Neuronal stem cell (in vitro differentiated cells): ENCODE results near the gene LACRT.

ENCODE experiments used
- DNase-seq: peaks from one replicate; pipeline ENCODE4 v3.0.0-alpha.2; 2013; ENCODE audit warnings: low spot score
- H2AFZ ChIP-seq: one replicate; pipeline ENCODE4 v1.6.1; 2013; ENCODE audit warnings: mild to moderate bottlenecking, low read length, inconsistent platforms
- H2AK5ac ChIP-seq: 2 replicates; pipeline ENCODE4 v1.6.1; 2013; ENCODE audit warnings: low read depth, mild to moderate bottlenecking, inconsistent platforms, low read length, moderate library complexity, mixed read lengths
- H2BK120ac ChIP-seq: 2 replicates; pipeline ENCODE4 v1.6.1; 2013; ENCODE audit warnings: low read depth, mild to moderate bottlenecking, inconsistent platforms, low read length, moderate library complexity, mixed read lengths
- H2BK12ac ChIP-seq: one replicate; pipeline ENCODE4 v1.6.1; 2013; ENCODE audit warnings: low read length, inconsistent platforms
- H2BK15ac ChIP-seq: 2 replicates; pipeline ENCODE4 v1.6.1; 2013; ENCODE audit warnings: mild to moderate bottlenecking, low read length, inconsistent platforms, mixed read lengths
- H2BK5ac ChIP-seq: one replicate; pipeline ENCODE4 v1.6.1; 2013; ENCODE audit warnings: inconsistent platforms, mild to moderate bottlenecking, low read length, moderate library complexity
- H3K14ac ChIP-seq: one replicate; pipeline ENCODE4 v1.6.1; 2013; ENCODE audit warnings: low read length, inconsistent platforms
- H3K18ac ChIP-seq: 2 replicates; pipeline ENCODE4 v1.6.1; 2013; ENCODE audit warnings: low read length, inconsistent platforms
- H3K23ac ChIP-seq: 2 replicates; pipeline ENCODE4 v1.6.1; 2013; ENCODE audit warnings: low read depth, mild to moderate bottlenecking, mixed read lengths, low read length, inconsistent platforms; ENCODE audit not compliant: poor library complexity
- H3K27ac ChIP-seq: replicated peaks from 3 replicates; pipeline ENCODE4 v1.5.1; 2013; ENCODE audit warnings: low read length, inconsistent platforms
- H3K27me3 ChIP-seq, 3 experiments: 2 replicates each; pipeline ENCODE4 v1.6.1; 2013; ENCODE audit warnings: low read length in 3 of 3, mild to moderate bottlenecking in 2 of 3, inconsistent platforms in 1 of 3, low read depth in 1 of 3, mixed read lengths in 1 of 3, moderate library complexity in 1 of 3; ENCODE audit not compliant: control insufficient read depth in 3 of 3, insufficient read depth in 3 of 3
- H3K36me3 ChIP-seq, 2 donors: replicated peaks in 1 of 2; 2 replicates each; pipeline ENCODE4 v1.6.1; 2013; ENCODE audit warnings: low read length in 2 of 2; ENCODE audit not compliant: control insufficient read depth in 2 of 2, insufficient read depth in 2 of 2
- H3K4ac ChIP-seq: 2 replicates; pipeline ENCODE4 v1.6.1; 2013; ENCODE audit warnings: inconsistent platforms, mild to moderate bottlenecking, low read length, moderate library complexity
- H3K4me1 ChIP-seq, 2 donors: 1 replicate in 1 of 2; 2 replicates in 1 of 2; pipeline ENCODE4 v1.6.1; 2013; ENCODE audit warnings: low read length in 2 of 2, low read depth in 1 of 2; ENCODE audit not compliant: control insufficient read depth in 2 of 2, insufficient read depth in 1 of 2
- H3K4me2 ChIP-seq: one replicate; pipeline ENCODE4 v1.6.1; 2013; ENCODE audit warnings: mild to moderate bottlenecking, low read length, inconsistent platforms; ENCODE audit not compliant: insufficient read depth, poor library complexity, severe bottlenecking
- H3K4me3 ChIP-seq, 2 donors: 2 replicates each; pipeline ENCODE4 v1.5.1; 2013; ENCODE audit warnings: low read length in 2 of 2, mild to moderate bottlenecking in 2 of 2, inconsistent platforms in 1 of 2, moderate library complexity in 1 of 2
- H3K79me1 ChIP-seq: one replicate; pipeline ENCODE4 v1.6.1; 2013; ENCODE audit warnings: low read depth, mild to moderate bottlenecking, inconsistent platforms, low read length, moderate library complexity
- H3K9ac ChIP-seq: one replicate; pipeline ENCODE4 v1.6.1; 2013; ENCODE audit warnings: mild to moderate bottlenecking, low read depth, low read length, inconsistent platforms; ENCODE audit not compliant: poor library complexity
- H3K9me3 ChIP-seq, 2 donors: replicated peaks in 1 of 2; 2 replicates each; pipeline versions ENCODE3 to v1.6.1; 2013; ENCODE audit warnings: low read length in 2 of 2, mild to moderate bottlenecking in 2 of 2, inconsistent platforms in 1 of 2, low read depth in 1 of 2, mixed read lengths in 1 of 2, moderate library complexity in 1 of 2; ENCODE audit not compliant: control insufficient read depth in 2 of 2, insufficient read depth in 1 of 2
- H4K8ac ChIP-seq: one replicate; pipeline ENCODE4 v1.6.1; 2013; ENCODE audit warnings: low read depth, mild to moderate bottlenecking, inconsistent platforms, low read length, moderate library complexity
- H4K91ac ChIP-seq: one replicate; pipeline ENCODE4 v1.6.1; 2013; ENCODE audit warnings: low read length, low read depth, mild to moderate bottlenecking, inconsistent platforms; ENCODE audit not compliant: poor library complexity
- WGBS, 2 donors: extraction: QIAGEN DNeasy Blood & Tissue Kit; methylation state at CpG; one replicate each; pipeline ENCODE4 v1.1.7; 2013; ENCODE audit warnings: missing lambda C conversion rate in 2 of 2, mixed read lengths in 1 of 2; ENCODE audit not compliant: insufficient read length in 2 of 2, insufficient replicate concordance in 1 of 2; ENCODE audit errors: extremely low coverage in 2 of 2; 5-methylcytosine and 5-hydroxymethylcytosine counted together

LACRT gene

GRCh38 chr12:54606556-54606955 is 28.1 kb downstream of the LACRT start:
- Histone ChIP-seq H2AK5ac (no peak overlapping the region), H2BK120ac (no peak overlapping the region)
- no CpG with 5 or more reads among the region's 4 CpGs for WGBS, 2 donors

GRCh38 chr12:54605138-54605970 is 29.3 kb downstream of the LACRT start:
- no peak overlapping the region for H3K4me3 ChIP-seq
- peaks cover 0 to 3% of the 10 kb centered on the region in 2 donors for H3K4me1 ChIP-seq
- H4K91ac ChIP-seq = no peak overlapping the region
- no peak overlapping the region for H3K14ac ChIP-seq
- WGBS, 2 donors = no CpG with 5 or more reads among the region's 6 CpGs
- no peaks in the 10 kb centered on the region for H3K79me1 ChIP-seq
- no peak overlapping the region for H2AFZ ChIP-seq
- no peak overlapping the region for H3K9ac ChIP-seq
- DNase-seq = no peak
- no peak overlapping the region for H2BK15ac ChIP-seq
- H3K18ac ChIP-seq = no peak overlapping the region
- no peak overlapping the region for H2AK5ac ChIP-seq
- no peak overlapping the region for H2BK12ac ChIP-seq
- H3K27me3 ChIP-seq = no peaks in the 10 kb centered on the region
- H3K4me2 ChIP-seq = no peak overlapping the region
- no peak overlapping the region for H3K23ac ChIP-seq
- no peak overlapping the region for H4K8ac ChIP-seq
- no peak overlapping the region for H2BK5ac ChIP-seq
- no peaks in the 10 kb centered on the region for H3K9me3 ChIP-seq
- no peak overlapping the region for H2BK120ac ChIP-seq
- no peak overlapping the region for H3K27ac ChIP-seq
- no peaks in the 10 kb centered on the region for H3K36me3 ChIP-seq
- no peak overlapping the region for H3K4ac ChIP-seq

More at GRCh38 chr12:54606556-54606955, 28.1 kb downstream of the LACRT start:
- Histone ChIP-seq H4K8ac (no peak overlapping the region), H3K18ac (no peak overlapping the region), H3K14ac (no peak overlapping the region), H3K9me3 (no peaks in the 10 kb centered on the region), H3K4me2 (no peak overlapping the region), H2BK12ac (no peak overlapping the region), H3K27me3 (no peaks in the 10 kb centered on the region), H3K9ac (no peak overlapping the region), H4K91ac (no peak overlapping the region), H3K4me3 (no peak overlapping the region), H3K4me1 (peaks cover 0 to 3% of the 10 kb centered on the region in 2 donors), H2BK5ac (no peak overlapping the region), H3K36me3 (no peaks in the 10 kb centered on the region), H2AFZ (no peak overlapping the region), H3K23ac (no peak overlapping the region), H3K27ac (no peak overlapping the region), H3K79me1 (no peaks in the 10 kb centered on the region), H2BK15ac (no peak overlapping the region), H3K4ac (no peak overlapping the region)
- DNase-seq = no peak

- Histone ChIP-seq H2BK5ac (no peak overlapping the region), H2BK120ac (no peak overlapping the region), H3K4ac (no peak overlapping the region), H3K4me1 (peaks cover 0 to 3% of the 10 kb centered on the region in 2 donors), H3K9me3 (no peaks in the 10 kb centered on the region), H2AFZ (no peak overlapping the region), H3K9ac (no peak overlapping the region), H3K27me3 (no peaks in the 10 kb centered on the region), H3K27ac (no peak overlapping the region), H4K91ac (no peak overlapping the region), H3K4me2 (no peak overlapping the region), H3K79me1 (no peaks in the 10 kb centered on the region), H3K23ac (no peak overlapping the region), H3K14ac (no peak overlapping the region), H4K8ac (no peak overlapping the region), H3K18ac (no peak overlapping the region), H3K36me3 (no peaks in the 10 kb centered on the region), H2BK12ac (no peak overlapping the region), H2AK5ac (no peak overlapping the region), H2BK15ac (no peak overlapping the region), H3K4me3 (no peak overlapping the region)
- no peak for DNase-seq
- WGBS, 2 donors = no CpG with 5 or more reads among the region's 4 CpGs
These were observed 30.3 kb downstream of the LACRT start for GRCh38 chr12:54604436-54604835.

GRCh38 chr12:54603872-54604271 is 30.8 kb downstream of the LACRT start:
- Histone ChIP-seq H3K4me1 (peaks cover 0 to 3% of the 10 kb centered on the region in 2 donors), H3K4me3 (no peak overlapping the region), H2BK5ac (no peak overlapping the region), H3K18ac (no peak overlapping the region), H3K27ac (no peak overlapping the region), H2BK15ac (no peak overlapping the region), H3K79me1 (no peaks in the 10 kb centered on the region), H3K14ac (no peak overlapping the region), H3K4ac (no peak overlapping the region), H3K9ac (no peak overlapping the region), H2AK5ac (no peak overlapping the region), H3K4me2 (no peak overlapping the region), H3K36me3 (no peaks in the 10 kb centered on the region), H3K23ac (no peak overlapping the region), H3K27me3 (no peaks in the 10 kb centered on the region), H4K8ac (no peak overlapping the region), H2AFZ (no peak overlapping the region), H3K9me3 (no peaks in the 10 kb centered on the region), H2BK120ac (no peak overlapping the region), H4K91ac (no peak overlapping the region), H2BK12ac (no peak overlapping the region)
- DNase-seq = no peak
- no CpG with 5 or more reads among the region's 5 CpGs for WGBS, 2 donors
